Panc1 (cell line): ENCODE measurements around the gene HABP4.

ENCODE experiments used
- CTCF ChIP-seq: fragments of 450-650 bp; IDR thresholded peaks from 2 replicates; pipeline ENCODE4 v1.5.1; 2017; ENCODE audit warnings: mild to moderate bottlenecking
- POLR2AphosphoS5 ChIP-seq: IDR thresholded peaks from 2 replicates; pipeline ENCODE4 v1.6.1; 2012; ENCODE audit warnings: mild to moderate bottlenecking, low read depth, low read length, moderate library complexity
- REST ChIP-seq, 2 experiments: IDR thresholded peaks; 2 replicates each; pipeline ENCODE4 v1.6.1; 2011 to 2012; ENCODE audit warnings: low read depth in 2 of 2, control low read depth in 1 of 2, low read length in 1 of 2, mild to moderate bottlenecking in 1 of 2, moderate library complexity in 1 of 2; ENCODE audit not compliant: insufficient read depth in 1 of 2
- SIN3A ChIP-seq: IDR thresholded peaks from 2 replicates; pipeline ENCODE4 v1.6.1; 2012; ENCODE audit warnings: low read depth, mild to moderate bottlenecking, low read length, moderate library complexity, borderline replicate concordance; ENCODE audit not compliant: insufficient read depth

GRCh38 chr9:96478829-96479371 is 28.9 kb downstream of the HABP4 start:
- no peak for TF ChIP-seq SIN3A
- no peak for TF ChIP-seq POLR2AphosphoS5
- no peak for TF ChIP-seq CTCF
- TF ChIP-seq REST (IDR thresholded peaks at IDR 0.05; ENCODE audit: insufficient read depth in 1 of 2, low read depth in 2 of 2, low read length in 1 of 2): no peak
